ENCODE results near the gene DCTN4. TPM values are rescaled to one million over a fixed set of nuclear protein-coding genes. Genes with fewer than 3 reads are reported as not detected.

DCTN4 gene
- total RNA-seq, 1 donor from 2014 or later: 83.3 TPM

GRCh38 chr5:150791536-150791935 lies 32.7 kb upstream of the DCTN4 start:
- Mint-ChIP-seq H3K36me3 (ENCODE audit: low read depth) (no peaks in the 10 kb centered on the region), H3K27ac (ENCODE audit: unreplicated experiment) (no peak overlapping the region), H3K9me3 (peaks cover 6% of the 10 kb centered on the region), H3K27me3 (ENCODE audit: low read depth) (no peaks in the 10 kb centered on the region), H3K4me3 (no peak overlapping the region), H3K4me1 (no peaks in the 10 kb centered on the region)
- TF ChIP-seq, protein P1, sequence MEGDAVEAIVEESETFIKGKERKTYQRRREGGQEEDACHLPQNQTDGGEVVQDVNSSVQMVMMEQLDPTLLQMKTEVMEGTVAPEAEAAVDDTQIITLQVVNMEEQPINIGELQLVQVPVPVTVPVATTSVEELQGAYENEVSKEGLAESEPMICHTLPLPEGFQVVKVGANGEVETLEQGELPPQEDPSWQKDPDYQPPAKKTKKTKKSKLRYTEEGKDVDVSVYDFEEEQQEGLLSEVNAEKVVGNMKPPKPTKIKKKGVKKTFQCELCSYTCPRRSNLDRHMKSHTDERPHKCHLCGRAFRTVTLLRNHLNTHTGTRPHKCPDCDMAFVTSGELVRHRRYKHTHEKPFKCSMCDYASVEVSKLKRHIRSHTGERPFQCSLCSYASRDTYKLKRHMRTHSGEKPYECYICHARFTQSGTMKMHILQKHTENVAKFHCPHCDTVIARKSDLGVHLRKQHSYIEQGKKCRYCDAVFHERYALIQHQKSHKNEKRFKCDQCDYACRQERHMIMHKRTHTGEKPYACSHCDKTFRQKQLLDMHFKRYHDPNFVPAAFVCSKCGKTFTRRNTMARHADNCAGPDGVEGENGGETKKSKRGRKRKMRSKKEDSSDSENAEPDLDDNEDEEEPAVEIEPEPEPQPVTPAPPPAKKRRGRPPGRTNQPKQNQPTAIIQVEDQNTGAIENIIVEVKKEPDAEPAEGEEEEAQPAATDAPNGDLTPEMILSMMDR (conservative IDR thresholded peaks at IDR 0.05): no peak
- DNase-seq (ENCODE audit: low read depth, low spot score): no peak

DNA sequence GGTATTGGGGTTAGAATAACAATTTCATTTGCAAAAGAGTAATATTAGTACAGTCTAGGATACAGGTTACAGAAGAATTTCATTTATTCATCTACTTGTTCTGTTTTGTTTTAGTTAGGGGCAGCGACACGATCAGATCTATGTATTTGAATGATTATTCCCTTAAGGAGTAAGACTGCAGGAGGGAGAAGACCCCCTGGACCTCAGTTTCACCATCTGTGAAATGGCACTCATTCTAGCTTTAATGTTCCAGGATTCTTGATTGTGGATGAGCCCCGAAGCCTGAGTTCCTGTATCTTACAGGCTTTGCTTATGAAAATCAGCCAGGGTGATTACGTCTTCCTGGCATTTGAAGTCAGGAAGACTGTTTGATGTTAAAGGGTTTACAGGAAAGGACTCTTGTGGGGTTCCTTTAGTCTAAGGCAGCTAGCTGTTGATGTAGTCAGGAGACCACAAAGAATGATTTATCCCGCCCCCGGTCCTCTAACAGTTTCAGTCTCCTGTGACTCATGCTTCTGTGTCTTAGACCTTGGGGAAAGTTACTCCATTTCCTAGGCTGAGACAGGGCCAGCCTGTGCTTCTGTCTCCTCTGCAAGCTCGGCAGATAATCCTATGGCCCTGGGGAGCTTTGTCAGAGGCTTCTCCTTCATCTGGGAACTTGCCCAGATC lies 31.3 kb upstream of the DCTN4 start:
- no peaks in the 10 kb centered on the region for H3K4me1 Mint-ChIP-seq
- DNase-seq (ENCODE audit: low read depth, low spot score): no peak
- peak overlapping the region; percentile 44 for H3K27ac Mint-ChIP-seq (ENCODE audit: unreplicated experiment)
- peaks cover 3% of the 10 kb centered on the region for H3K36me3 Mint-ChIP-seq (ENCODE audit: low read depth)
- no peak overlapping the region for H3K4me3 Mint-ChIP-seq
- TF ChIP-seq, protein P1 (conservative IDR thresholded peaks at IDR 0.05): no peak
- no peaks in the 10 kb centered on the region for H3K27me3 Mint-ChIP-seq (ENCODE audit: low read depth)
- H3K9me3 Mint-ChIP-seq: peaks cover 9% of the 10 kb centered on the region

- TF ChIP-seq, protein P1 (conservative IDR thresholded peaks at IDR 0.05): no peak
- H3K27ac Mint-ChIP-seq (ENCODE audit: unreplicated experiment): no peak overlapping the region
- H3K4me3 Mint-ChIP-seq: no peak overlapping the region
- no peaks in the 10 kb centered on the region for H3K27me3 Mint-ChIP-seq (ENCODE audit: low read depth)
- no peaks in the 10 kb centered on the region for H3K4me1 Mint-ChIP-seq
- H3K9me3 Mint-ChIP-seq: peaks cover 9% of the 10 kb centered on the region
- DNase-seq (ENCODE audit: low read depth, low spot score): no peak
- peaks cover 3% of the 10 kb centered on the region for H3K36me3 Mint-ChIP-seq (ENCODE audit: low read depth)
Measured at GRCh38 chr5:150789450-150789849, 30.6 kb upstream of the DCTN4 start.

- peaks cover 7% of the 10 kb centered on the region for H3K9me3 Mint-ChIP-seq
- peaks cover 3% of the 10 kb centered on the region for H3K36me3 Mint-ChIP-seq (ENCODE audit: low read depth)
- no peaks in the 10 kb centered on the region for H3K4me1 Mint-ChIP-seq
- no peak for DNase-seq (ENCODE audit: low read depth, low spot score)
- TF ChIP-seq, protein P1 (conservative IDR thresholded peaks at IDR 0.05): no peak
- no peaks in the 10 kb centered on the region for H3K27me3 Mint-ChIP-seq (ENCODE audit: low read depth)
- H3K4me3 Mint-ChIP-seq: no peak overlapping the region
- H3K27ac Mint-ChIP-seq (ENCODE audit: unreplicated experiment): no peak overlapping the region
Measured at GRCh38 chr5:150788977-150789376, 30.2 kb upstream of the DCTN4 start.

DNA sequence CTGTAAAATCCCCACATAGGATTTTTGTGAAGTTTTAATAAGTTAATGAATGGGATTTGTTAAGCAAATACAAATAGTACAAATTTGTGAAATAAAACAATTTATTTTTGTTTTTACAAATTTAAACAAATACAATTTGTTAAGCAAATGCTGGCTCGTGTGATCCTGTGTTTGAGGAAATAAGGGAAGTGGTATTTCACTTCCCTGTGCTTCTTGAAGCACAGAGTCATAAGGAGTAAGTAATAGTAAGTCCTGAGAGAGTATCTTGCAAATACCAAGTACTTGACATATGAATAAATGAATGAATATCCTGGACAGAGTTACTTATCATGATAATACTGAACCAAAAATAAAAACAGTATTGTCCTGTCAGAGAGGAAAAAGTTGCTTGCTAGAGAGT lies 28.8 kb upstream of the DCTN4 start:
- Mint-ChIP-seq H3K4me1 (no peaks in the 10 kb centered on the region), H3K27ac (ENCODE audit: unreplicated experiment) (no peak overlapping the region), H3K36me3 (ENCODE audit: low read depth) (peaks cover 3% of the 10 kb centered on the region), H3K4me3 (no peak overlapping the region), H3K27me3 (ENCODE audit: low read depth) (peaks cover 1% of the 10 kb centered on the region), H3K9me3 (peaks cover 3% of the 10 kb centered on the region)
- DNase-seq (ENCODE audit: low read depth, low spot score): no peak
- TF ChIP-seq, protein P1 (conservative IDR thresholded peaks at IDR 0.05): no peak

All from neural crest cell (in vitro differentiated cells).